Measurements from ENCODE around the gene DLST.

The DLST gene

GRCh38 chr14:74945261-74945851 lies 63.6 kb downstream of the DLST start:
- DNase-seq, result no peak

GRCh38 chr14:74945852-74946658 lies 64.3 kb downstream of the DLST start:
- peak; percentile 12 for DNase-seq

- no peak for DNase-seq
Observed at GRCh38 chr14:74946659-74947281, 65.1 kb downstream of the DLST start.

- no peak for DNase-seq
Observed at GRCh38 chr14:74947353-74948227, 65.9 kb downstream of the DLST start.

- DNase-seq, result no peak
Observed at GRCh38 chr14:74948228-74949175, 66.8 kb downstream of the DLST start.

GRCh38 chr14:74949191-74949601 lies 67.5 kb downstream of the DLST start:
- DNase-seq, result no peak

- no peak for DNase-seq
Observed at GRCh38 chr14:74949859-74950573, 68.3 kb downstream of the DLST start.

- no peak for DNase-seq
Observed at GRCh38 chr14:74950795-74951442, 69.2 kb downstream of the DLST start.

GRCh38 chr14:74951443-74952179 lies 69.9 kb downstream of the DLST start:
- DNase-seq, result no peak

GRCh38 chr14:74952180-74952665 lies 70.5 kb downstream of the DLST start:
- no peak for DNase-seq

GRCh38 chr14:74952697-74953484 lies 71.2 kb downstream of the DLST start:
- DNase-seq, result no peak

Measured in SHP77 treated with DMSO at 0.1 percent for 48 hours (cell line).